HG03025 (cell line): ENCODE data around the gene DLG1.
A peak's percentile ranks its signal among the peaks of the same experiment; 100 is the strongest.

Source experiments
- ATAC-seq: cut with Tn5 transposase; IDR thresholded peaks from one replicate; pipeline ENCODE4 v1.9.1; 2021; ENCODE audit warnings: mild to moderate bottlenecking, moderate library complexity; ENCODE audit not compliant: unreplicated experiment, low FRiP score

Gene DLG1

GRCh38 chr3:197298341-197298944 is at the start of gene DLG1:
TSS of gene DLG1 (minus strand) at chr3:197298612. CDS start at chr3:197297204, 1,408 bp downstream.
- ATAC-seq: peak; percentile 51

DNA sequence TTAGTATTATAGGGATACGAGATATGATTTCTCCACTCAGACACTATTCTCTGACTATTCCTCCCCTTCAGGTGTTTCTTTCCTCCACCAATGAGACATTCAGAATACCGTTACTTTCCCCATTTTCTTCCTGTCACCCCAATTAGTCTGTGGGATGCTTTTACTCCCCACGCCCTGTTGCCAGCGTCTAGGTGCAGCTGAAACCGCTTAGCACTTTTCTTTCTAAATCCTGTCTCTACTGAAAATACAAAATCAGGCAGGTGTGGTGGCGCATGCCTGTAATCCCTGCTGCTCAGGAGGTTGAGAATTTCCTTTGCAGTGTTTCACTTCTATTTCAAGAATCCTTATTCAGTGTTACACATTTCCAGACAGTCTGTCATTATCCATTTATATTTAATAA is 49.6 kb upstream of the DLG1 start:
- ATAC-seq: no peak

GRCh38 chr3:197345390-197345789 is 47.0 kb upstream of the DLG1 start:
- ATAC-seq: no peak

- ATAC-seq: no peak
Measured at GRCh38 chr3:197344582-197345318, 46.3 kb upstream of the DLG1 start.

- ATAC-seq: no peak
Measured at GRCh38 chr3:197343656-197344408, 45.4 kb upstream of the DLG1 start.

GRCh38 chr3:197343111-197343510 is 44.7 kb upstream of the DLG1 start:
- ATAC-seq: no peak

DNA sequence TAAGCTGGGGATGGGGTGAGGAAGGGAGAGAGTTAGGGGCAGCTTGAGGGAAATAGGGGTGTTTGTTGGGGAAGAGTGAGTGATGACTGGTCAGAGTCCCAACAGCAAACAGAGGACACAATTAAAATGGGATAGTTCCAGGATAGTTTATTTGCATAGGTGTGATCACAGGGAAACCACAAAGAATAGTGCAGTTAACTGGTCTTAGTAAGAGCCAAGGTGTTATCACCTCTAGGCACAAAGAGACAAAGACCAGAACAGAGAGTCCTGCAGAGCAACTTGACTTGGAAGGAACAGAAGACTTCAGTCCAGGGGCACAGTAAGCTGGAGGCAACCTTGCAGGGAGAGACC is 42.1 kb upstream of the DLG1 start:
- ATAC-seq: no peak

DNA sequence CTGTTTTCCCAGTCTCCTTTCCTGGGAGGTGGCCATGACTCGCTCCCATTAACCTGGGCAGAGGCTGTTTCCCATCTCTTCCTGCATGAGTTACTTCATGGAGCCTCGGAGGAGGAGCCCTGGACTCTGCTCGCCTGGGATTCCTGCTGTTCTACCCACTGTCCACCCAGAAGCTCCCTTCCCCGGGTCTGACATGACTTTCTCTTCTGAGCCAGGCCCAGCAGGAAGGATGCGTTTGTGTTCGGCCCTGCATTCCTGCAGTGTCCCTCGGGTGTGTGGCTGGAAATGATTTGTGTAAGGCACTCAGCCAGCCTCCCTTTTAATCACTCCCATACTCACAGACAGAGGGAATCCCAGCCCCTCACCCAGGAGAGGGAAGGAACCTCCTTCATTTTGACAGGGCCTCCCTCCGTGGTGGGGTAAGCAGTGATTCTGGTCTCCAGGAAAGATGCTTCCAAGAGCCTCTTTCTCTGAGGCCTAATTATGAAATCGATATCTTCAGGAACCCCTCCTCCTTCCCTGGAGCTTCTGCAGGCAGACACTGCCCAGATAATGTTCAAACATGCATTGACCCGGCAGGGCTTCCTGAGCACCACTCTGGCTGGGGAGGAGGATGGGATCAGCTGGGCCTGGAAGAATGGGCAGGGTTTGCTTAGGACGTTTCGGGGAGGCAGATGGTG is 41.6 kb upstream of the DLG1 start:
- no peak for ATAC-seq

GRCh38 chr3:197338586-197338985 is 40.2 kb upstream of the DLG1 start:
- no peak for ATAC-seq

DNA sequence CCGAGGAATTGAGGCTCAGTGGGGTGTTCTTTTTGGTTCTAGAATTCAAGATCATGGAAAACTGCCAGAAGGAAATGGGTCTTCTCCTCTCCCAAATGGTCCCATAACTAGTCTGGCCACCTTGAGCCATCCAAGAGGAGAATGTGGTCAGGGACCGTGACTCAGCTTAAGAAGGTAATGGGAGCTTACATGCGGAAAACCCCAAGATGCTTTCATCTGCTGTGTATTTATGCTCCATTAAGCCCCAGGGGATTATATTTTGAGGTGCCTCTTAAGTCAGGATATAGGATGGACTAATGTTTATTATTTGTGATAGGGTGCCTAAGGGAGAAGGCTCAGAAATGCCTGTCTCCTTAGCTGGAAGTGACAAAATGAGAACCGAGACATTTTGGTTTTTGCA is 39.2 kb upstream of the DLG1 start:
- ATAC-seq: no peak

GRCh38 chr3:197337214-197337613 is 38.8 kb upstream of the DLG1 start:
- no peak for ATAC-seq

GRCh38 chr3:197336348-197336747 is 37.9 kb upstream of the DLG1 start:
- ATAC-seq: no peak

GRCh38 chr3:197335428-197336132 is 37.2 kb upstream of the DLG1 start:
- ATAC-seq: no peak

GRCh38 chr3:197333901-197334639 is 35.7 kb upstream of the DLG1 start:
- ATAC-seq: no peak

DNA sequence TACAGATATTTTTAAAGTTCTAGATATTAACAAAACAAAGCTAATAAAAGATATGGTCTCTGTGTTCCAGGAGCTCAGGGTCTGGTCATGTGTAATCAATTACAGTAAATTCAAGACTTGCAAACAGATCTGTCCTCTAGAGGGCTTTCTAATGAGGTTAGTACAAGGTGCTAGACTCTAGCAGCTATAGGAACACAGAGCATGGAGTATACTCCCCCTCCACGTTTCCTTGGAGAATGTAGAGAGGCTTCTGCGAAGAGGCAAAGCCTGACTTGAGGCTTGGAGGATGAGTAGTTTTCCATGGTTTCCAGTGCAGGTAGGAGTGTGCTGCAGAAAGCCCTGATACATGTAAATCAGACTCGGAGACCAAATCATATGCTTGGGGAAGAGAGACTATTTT is 32.7 kb upstream of the DLG1 start:
- no peak for ATAC-seq

DNA sequence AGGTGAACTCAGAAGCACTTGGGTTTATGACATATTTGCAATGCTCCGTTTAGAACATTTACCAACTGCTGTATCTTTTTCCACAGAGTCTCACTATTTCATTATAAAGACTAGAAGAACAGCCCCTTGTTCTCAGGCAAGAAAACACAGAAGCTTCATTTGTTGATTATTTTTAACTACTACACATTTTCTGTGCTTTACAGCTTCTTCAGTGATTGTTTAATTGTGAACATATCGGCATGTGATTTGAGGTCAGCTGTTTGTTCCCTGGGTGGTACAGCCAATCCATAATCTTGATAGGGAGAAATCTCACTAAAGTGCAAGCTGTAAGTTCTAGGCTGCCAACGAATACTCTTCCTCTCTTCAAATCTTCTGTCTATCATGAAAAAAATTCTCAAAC is 31.0 kb upstream of the DLG1 start:
- no peak for ATAC-seq

GRCh38 chr3:197328198-197328597 is 29.8 kb upstream of the DLG1 start:
- ATAC-seq: no peak

DNA sequence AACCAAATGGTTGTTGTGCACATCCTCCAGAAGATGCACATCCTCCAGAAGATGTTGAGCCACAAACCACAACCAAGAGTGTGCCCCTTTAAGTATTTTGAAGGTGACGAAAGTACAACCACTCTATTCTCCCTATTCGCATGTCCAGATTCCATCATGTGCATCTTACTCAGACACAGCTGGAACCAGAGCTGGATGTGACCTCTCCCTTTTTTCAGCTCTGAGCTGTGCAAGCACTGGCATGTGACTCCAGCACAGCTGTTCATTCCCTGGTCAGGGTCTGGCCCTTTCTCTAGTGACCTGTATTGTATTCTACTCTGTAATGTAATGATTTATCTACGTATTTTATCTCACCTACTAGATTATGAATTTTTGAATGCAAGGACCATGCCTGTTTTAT is 29.3 kb upstream of the DLG1 start:
- no peak for ATAC-seq

DNA sequence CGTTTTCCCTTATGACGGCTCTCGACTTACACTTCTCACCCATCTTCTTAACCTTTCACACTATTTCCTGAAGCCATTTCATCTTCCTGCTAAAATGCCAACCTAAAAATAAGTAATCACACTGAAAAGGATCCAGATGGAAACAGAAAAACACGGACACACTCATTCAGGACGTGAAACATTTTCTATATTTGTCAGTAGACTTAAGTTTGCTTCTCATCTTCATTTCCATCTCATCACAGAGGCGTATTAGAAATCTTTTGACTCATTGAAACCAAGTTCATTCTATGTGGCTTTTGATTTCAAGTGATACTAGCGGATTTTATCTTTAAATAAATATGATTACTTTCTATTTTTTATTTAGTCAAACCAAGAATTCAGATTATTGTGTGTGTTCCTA is 27.4 kb upstream of the DLG1 start:
- ATAC-seq: no peak

GRCh38 chr3:197322149-197322548 is 23.7 kb upstream of the DLG1 start:
- ATAC-seq: no peak
